ENCODE results near the gene RALY. TPM values are rescaled to one million over a fixed set of nuclear protein-coding genes. Genes with fewer than 3 reads are reported as not detected.

The RALY gene
- total RNA-seq, 1 donor = 42.3 TPM

- DNase-seq (ENCODE audit: low read depth) = no peak
- no peak overlapping the region for H3K4me3 ChIP-seq (ENCODE audit: low read depth, low read length)
- TF ChIP-seq CTCF (IDR thresholded peaks at IDR 0.05; ENCODE audit: insufficient read depth, low read depth, low read length) = no peak
Observed at GRCh38 chr20:34004227-34004626, 10.5 kb downstream of the RALY start.

- no peak overlapping the region for H3K4me3 ChIP-seq (ENCODE audit: low read depth, low read length)
- no peak for DNase-seq (ENCODE audit: low read depth)
- TF ChIP-seq CTCF (IDR thresholded peaks at IDR 0.05; ENCODE audit: insufficient read depth, low read depth, low read length) = no peak
Observed at GRCh38 chr20:34004790-34005457, 11.2 kb downstream of the RALY start.

- no peak for TF ChIP-seq CTCF (IDR thresholded peaks at IDR 0.05; ENCODE audit: insufficient read depth, low read depth, low read length)
- no peak for DNase-seq (ENCODE audit: low read depth)
- no peak overlapping the region for H3K4me3 ChIP-seq (ENCODE audit: low read depth, low read length)
Observed at GRCh38 chr20:34006619-34007018, 12.9 kb downstream of the RALY start.

- no peak for TF ChIP-seq CTCF (IDR thresholded peaks at IDR 0.05; ENCODE audit: insufficient read depth, low read depth, low read length)
- DNase-seq (ENCODE audit: low read depth) = no peak
Observed at GRCh38 chr20:34008477-34008876, 14.8 kb downstream of the RALY start.

GRCh38 chr20:34010405-34010931 is 16.8 kb downstream of the RALY start:
- no peak for TF ChIP-seq CTCF (IDR thresholded peaks at IDR 0.05; ENCODE audit: insufficient read depth, low read depth, low read length)
- no peak for DNase-seq (ENCODE audit: low read depth)
- no peak overlapping the region for H3K4me3 ChIP-seq (ENCODE audit: low read depth, low read length)

More at GRCh38 chr20:34008477-34008876, 14.8 kb downstream of the RALY start:
- H3K4me3 ChIP-seq (ENCODE audit: low read depth, low read length) = no peak overlapping the region

GRCh38 chr20:34011275-34011674 is 17.6 kb downstream of the RALY start:
- no peak for TF ChIP-seq CTCF (IDR thresholded peaks at IDR 0.05; ENCODE audit: insufficient read depth, low read depth, low read length)
- DNase-seq (ENCODE audit: low read depth) = no peak

GRCh38 chr20:34012330-34012729 is 18.6 kb downstream of the RALY start:
- DNase-seq (ENCODE audit: low read depth) = no peak
- TF ChIP-seq CTCF (IDR thresholded peaks at IDR 0.05; ENCODE audit: insufficient read depth, low read depth, low read length) = no peak

More at GRCh38 chr20:34011275-34011674, 17.6 kb downstream of the RALY start:
- no peak overlapping the region for H3K4me3 ChIP-seq (ENCODE audit: low read depth, low read length)

More at GRCh38 chr20:34012330-34012729, 18.6 kb downstream of the RALY start:
- H3K4me3 ChIP-seq (ENCODE audit: low read depth, low read length) = no peak overlapping the region
